Activated CD8-positive, alpha-beta memory T cell treated with anti-CD3 and anti-CD28 coated beads, Interleukin-2, amount 50 U/mL, for 1 hour (primary cell): Measurements from ENCODE around the gene GPR139.

Source experiments
- DNase-seq: peaks from one replicate; pipeline ENCODE4 v3.0.0-alpha.2; 2020; ENCODE audit errors: extremely low read depth

GPR139 gene

GRCh38 chr16:20073203-20074098 lies at the start of gene GPR139:
GPR139 (minus strand) TSS chr16:20073890; CDS start chr16:20073616, 274 bp downstream.
- no peak for DNase-seq

GRCh38 chr16:20122011-20122410 lies 48.3 kb upstream of the GPR139 start:
- DNase-seq, result no peak

GRCh38 chr16:20114356-20114755 lies 40.7 kb upstream of the GPR139 start:
- DNase-seq, result no peak

- DNase-seq, result no peak
Measured at GRCh38 chr16:20111143-20111542, 37.5 kb upstream of the GPR139 start.

- no peak for DNase-seq
Measured at GRCh38 chr16:20107083-20107482, 33.4 kb upstream of the GPR139 start.

- DNase-seq, result no peak
Measured at GRCh38 chr16:20104563-20105183, 31.0 kb upstream of the GPR139 start.

GRCh38 chr16:20102521-20102920 lies 28.8 kb upstream of the GPR139 start:
- no peak for DNase-seq

- DNase-seq, result no peak
Measured at GRCh38 chr16:20102021-20102420, 28.3 kb upstream of the GPR139 start.

- DNase-seq, result no peak
Measured at GRCh38 chr16:20099375-20099774, 25.7 kb upstream of the GPR139 start.

- no peak for DNase-seq
Measured at GRCh38 chr16:20094157-20094556, 20.5 kb upstream of the GPR139 start.

- DNase-seq, result no peak
Measured at GRCh38 chr16:20089246-20089965, 15.7 kb upstream of the GPR139 start.

- DNase-seq, result no peak
Measured at GRCh38 chr16:20084624-20085226, 11.0 kb upstream of the GPR139 start.

- no peak for DNase-seq
Measured at GRCh38 chr16:20079106-20079505, 5.4 kb upstream of the GPR139 start.

GRCh38 chr16:20075243-20075642 lies 1.6 kb upstream of the GPR139 start:
- no peak for DNase-seq

GRCh38 chr16:20074099-20074991 lies 655 bp upstream of the GPR139 start:
- DNase-seq, result no peak

- no peak for DNase-seq
Measured at GRCh38 chr16:20072874-20073202, 852 bp downstream of the GPR139 start.

- DNase-seq, result no peak
Measured at GRCh38 chr16:20072146-20072873, 1.4 kb downstream of the GPR139 start.

- no peak for DNase-seq
Measured at GRCh38 chr16:20064931-20065330, 8.8 kb downstream of the GPR139 start.

GRCh38 chr16:20064520-20064919 lies 9.2 kb downstream of the GPR139 start:
- DNase-seq, result no peak

- no peak for DNase-seq
Measured at GRCh38 chr16:20061132-20061531, 12.6 kb downstream of the GPR139 start.

- DNase-seq, result no peak
Measured at GRCh38 chr16:20056436-20056835, 17.3 kb downstream of the GPR139 start.
